ENCODE measurements around the gene ACTRT3. TPM values are rescaled to one million over a fixed set of nuclear protein-coding genes. Genes with fewer than 3 reads are reported as not detected.
A peak's percentile ranks its signal among the peaks of the same experiment; 100 is the strongest.

ACTRT3 gene
- total and polyA plus RNA-seq, 2 of the 13 experiments (the other 11 are each of a cell fraction or from before 2014, with no cell fraction given), result 0.42 to 0.97 TPM

- peak; percentile 40; the same call in 1 of the 2 replicates for TF ChIP-seq KDM2A (CRISPR knock-in tag; IDR thresholded peaks at IDR 0.05; ENCODE audit: borderline replicate concordance, low read depth)
- no peak for TF ChIP-seq ZNF781 (CRISPR knock-in tag; IDR thresholded peaks at IDR 0.05; ENCODE audit: borderline replicate concordance, not compliant biosample characterization)
- TF ChIP-seq ZFP62 (CRISPR knock-in tag; IDR thresholded peaks at IDR 0.05), result no peak
- TF ChIP-seq HMGXB4 (CRISPR knock-in tag; IDR thresholded peaks at IDR 0.05; ENCODE audit: borderline replicate concordance in 1 of 2, low read depth in 1 of 2), result peak; percentile 96 to 97
- TF ChIP-seq ZNF251 (CRISPR knock-in tag; IDR thresholded peaks at IDR 0.05), result no peak
- peak; percentile 31; the same call in 1 of the 2 replicates for TF ChIP-seq SP140L (CRISPR knock-in tag; IDR thresholded peaks at IDR 0.05; ENCODE audit: borderline replicate concordance)
- TF ChIP-seq, protein P1, sequence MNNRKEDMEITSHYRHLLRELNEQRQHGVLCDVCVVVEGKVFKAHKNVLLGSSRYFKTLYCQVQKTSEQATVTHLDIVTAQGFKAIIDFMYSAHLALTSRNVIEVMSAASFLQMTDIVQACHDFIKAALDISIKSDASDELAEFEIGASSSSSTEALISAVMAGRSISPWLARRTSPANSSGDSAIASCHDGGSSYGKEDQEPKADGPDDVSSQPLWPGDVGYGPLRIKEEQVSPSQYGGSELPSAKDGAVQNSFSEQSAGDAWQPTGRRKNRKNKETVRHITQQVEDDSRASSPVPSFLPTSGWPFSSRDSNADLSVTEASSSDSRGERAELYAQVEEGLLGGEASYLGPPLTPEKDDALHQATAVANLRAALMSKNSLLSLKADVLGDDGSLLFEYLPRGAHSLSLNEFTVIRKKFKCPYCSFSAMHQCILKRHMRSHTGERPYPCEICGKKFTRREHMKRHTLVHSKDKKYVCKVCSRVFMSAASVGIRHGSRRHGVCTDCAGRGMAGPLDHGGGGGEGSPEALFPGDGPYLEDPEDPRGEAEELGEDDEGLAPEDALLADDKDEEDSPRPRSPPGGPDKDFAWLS (CRISPR knock-in tag; IDR thresholded peaks at IDR 0.05; ENCODE audit: borderline replicate concordance), result no peak
- no peak for TF ChIP-seq ZKSCAN1 (IDR thresholded peaks at IDR 0.05; ENCODE audit: low read length)
- no peak for TF ChIP-seq ZNF687 (CRISPR knock-in tag; IDR thresholded peaks at IDR 0.05)
- no peak for TF ChIP-seq ZNF780A (CRISPR knock-in tag; IDR thresholded peaks at IDR 0.05)
- no peak for TF ChIP-seq ZNF230 (CRISPR knock-in tag; IDR thresholded peaks at IDR 0.05)
- peak; percentile 29; the same call in 1 of the 2 replicates for TF ChIP-seq CREM (IDR thresholded peaks at IDR 0.05)
- no peak for TF ChIP-seq CREM (CRISPR knock-in tag; IDR thresholded peaks at IDR 0.05)
- TF ChIP-seq TCF12 (IDR thresholded peaks at IDR 0.05), result no peak
- no peak for TF ChIP-seq TCF12 (CRISPR knock-in tag; IDR thresholded peaks at IDR 0.05)
- no peak for TF ChIP-seq NONO (IDR thresholded peaks at IDR 0.05)
- TF ChIP-seq NONO (CRISPR knock-in tag; conservative IDR thresholded peaks at IDR 0.05), result no peak
- no peak for TF ChIP-seq ISL2 (CRISPR knock-in tag; IDR thresholded peaks at IDR 0.05)
- TF ChIP-seq KAT8 (CRISPR knock-in tag; IDR thresholded peaks at IDR 0.05), result peak; percentile 72; the same call in 1 of the 2 replicates
- peak; percentile 62; the same call in 1 of the 2 replicates for TF ChIP-seq REPIN1 (CRISPR knock-in tag; IDR thresholded peaks at IDR 0.05; ENCODE audit: borderline replicate concordance, low read depth)
Measured at GRCh38 chr3:169771497-169772304, 2.3 kb upstream of the ACTRT3 start (continued).
